Dermis blood vessel endothelial cell (primary cell): ENCODE results near the gene RANBP10. TPM values are rescaled to one million over a fixed set of nuclear protein-coding genes. Genes with fewer than 3 reads are reported as not detected.
"Not testable (repeated sequence)": the region's sequence is repeated elsewhere in the genome, so short reads cannot be mapped to it uniquely, and the experiment has no call there.

ENCODE experiments used
- DNase-seq: peaks from one replicate; pipeline ENCODE4 v3.0.0; 2010
- total RNA-seq: library from RNA; depleted of rRNA; stranded (reverse); fragments of >200 nt; gene quantifications from 2 replicates; pipeline ENCODE4 v1.2.3, GENCODE V29; 2014

RANBP10 gene
- total RNA-seq, 1 donor from 2014 or later, result 8.2 TPM

- no peak for DNase-seq
These were observed 98.0 kb downstream of the RANBP10 start for GRCh38 chr16:67708368-67708771.

- DNase-seq, result no peak
These were observed 98.6 kb downstream of the RANBP10 start for GRCh38 chr16:67707790-67708189.

- DNase-seq, result no peak
These were observed 99.2 kb downstream of the RANBP10 start for GRCh38 chr16:67707210-67707609.

- no peak for DNase-seq
These were observed 102.2 kb downstream of the RANBP10 start for GRCh38 chr16:67704110-67704509.

- DNase-seq, result no peak
These were observed 102.7 kb downstream of the RANBP10 start for GRCh38 chr16:67703626-67704025.

- DNase-seq, result no peak
These were observed 104.2 kb downstream of the RANBP10 start for GRCh38 chr16:67702130-67702529.

- DNase-seq, result no peak
These were observed 104.9 kb downstream of the RANBP10 start for GRCh38 chr16:67701420-67701819.

GRCh38 chr16:67699265-67699664 lies 107.1 kb downstream of the RANBP10 start:
- no peak for DNase-seq

- DNase-seq, result no peak
These were observed 108.8 kb downstream of the RANBP10 start for GRCh38 chr16:67697422-67698185.

- DNase-seq, result no peak
These were observed 111.7 kb downstream of the RANBP10 start for GRCh38 chr16:67694611-67695010.

- not testable (repeated sequence) for DNase-seq
These were observed 112.7 kb downstream of the RANBP10 start for GRCh38 chr16:67693517-67694285.

- no peak for DNase-seq
These were observed 120.8 kb downstream of the RANBP10 start for GRCh38 chr16:67685388-67686112.

- no peak for DNase-seq
These were observed 122.6 kb downstream of the RANBP10 start for GRCh38 chr16:67683767-67684166.

GRCh38 chr16:67679935-67680897 lies 126.1 kb downstream of the RANBP10 start:
- DNase-seq, result no peak

- no peak for DNase-seq
These were observed 127.9 kb downstream of the RANBP10 start for GRCh38 chr16:67678354-67679023.

- no peak for DNase-seq
These were observed 128.6 kb downstream of the RANBP10 start for GRCh38 chr16:67677712-67678111.

GRCh38 chr16:67676939-67677338 lies 129.4 kb downstream of the RANBP10 start:
- DNase-seq, result no peak

GRCh38 chr16:67676516-67676915 lies 129.8 kb downstream of the RANBP10 start:
- DNase-seq, result peak; percentile 74

GRCh38 chr16:67675999-67676398 lies 130.4 kb downstream of the RANBP10 start:
- no peak for DNase-seq

GRCh38 chr16:67675579-67675935 lies 130.8 kb downstream of the RANBP10 start:
- DNase-seq, result no peak

- DNase-seq, result no peak
These were observed 131.3 kb downstream of the RANBP10 start for GRCh38 chr16:67674851-67675578.
